Thoracic aorta (tissue), 2 donors: ENCODE results near the gene CNPY1. TPM values are rescaled to one million over a fixed set of nuclear protein-coding genes. Genes with fewer than 3 reads are reported as not detected.
"Not testable (repeated sequence)": the region's sequence is repeated elsewhere in the genome, so short reads cannot be mapped to it uniquely, and the experiment has no call there.

Experiments used
- ATAC-seq: fragments of 150-250 bp; one replicate; pipeline ENCODE4 v1.8.0; 2017; ENCODE audit warnings: low read depth; ENCODE audit not compliant: insufficient number of reproducible peaks, low FRiP score
- DNase-seq: peaks from one replicate; pipeline ENCODE4 v3.0.0-alpha.2; 2020; ENCODE audit warnings: low spot score
- H3K27ac ChIP-seq, 2 donors: fragments of 200-600 bp; sonication (generic); 1 replicate in 1 of 2; 2 replicates in 1 of 2; pipeline ENCODE4 v1.5.1; 2016; ENCODE audit warnings: mild to moderate bottlenecking in 2 of 2, moderate library complexity in 2 of 2
- H3K27me3 ChIP-seq: fragments of 200-600 bp; sonication (generic); replicated peaks from 2 replicates; pipeline ENCODE4 v1.6.0; 2016; ENCODE audit warnings: mild to moderate bottlenecking; ENCODE audit not compliant: insufficient read depth
- H3K36me3 ChIP-seq: fragments of 200-600 bp; sonication (generic); one replicate; pipeline ENCODE4 v1.5.1; 2016
- H3K4me1 ChIP-seq, 2 donors: fragments of 200-600 bp; sonication (generic); 1 replicate in 1 of 2; 2 replicates in 1 of 2; pipeline versions ENCODE4 v1.5.1 to v1.6.0; 2016; ENCODE audit warnings: low read depth in 2 of 2, mild to moderate bottlenecking in 1 of 2; ENCODE audit not compliant: control insufficient read depth in 1 of 2
- H3K4me3 ChIP-seq: fragments of 200-600 bp; sonication (generic); 2 replicates; pipeline ENCODE4 v1.5.1; 2016; ENCODE audit warnings: mild to moderate bottlenecking
- H3K9me3 ChIP-seq: fragments of 200-600 bp; sonication (generic); 2 replicates; pipeline ENCODE4 v1.5.1; 2016
- CTCF ChIP-seq: fragments of 200-600 bp; sonication (generic); IDR thresholded peaks from one replicate; pipeline ENCODE4 v1.5.1; 2019; ENCODE audit warnings: antibody characterized with exemption
- total RNA-seq, 2 donors: library from RNA; depleted of rRNA; stranded (reverse); fragments of >200 nt; gene quantifications; one replicate each; pipeline versions ENCODE4 v1.1.0 to v1.2.3, GENCODE V29; 2016

The CNPY1 gene
- not detected for total RNA-seq

- ATAC-seq, H3K27ac ChIP-seq, H3K4me3 ChIP-seq, H3K27me3 ChIP-seq, H3K4me1 ChIP-seq, DNase-seq, H3K9me3 ChIP-seq, H3K36me3 ChIP-seq: not testable (repeated sequence)
These were observed at the start of gene CNPY1 for GRCh38 chr7:155546449-155546848. Gene CNPY1 (minus strand): TSS chr7:155546559. CDS start chr7:155545929, 630 bp downstream.

GRCh38 chr7:155594961-155595366 lies 48.6 kb upstream of the CNPY1 start:
- Histone ChIP-seq H3K4me1 (no peaks in the 10 kb centered on the region), H3K9me3 (no peaks in the 10 kb centered on the region), H3K27me3 (no peaks in the 10 kb centered on the region), H3K4me3 (no peak overlapping the region), H3K27ac (no peak overlapping the region), H3K36me3 (no peaks in the 10 kb centered on the region)
- ATAC-seq (no peak), DNase-seq (no peak)
- TF ChIP-seq CTCF: no peak

- no peaks in the 10 kb centered on the region for H3K9me3 ChIP-seq
- H3K36me3 ChIP-seq: no peaks in the 10 kb centered on the region
- H3K27ac ChIP-seq: no peak overlapping the region
- H3K4me1 ChIP-seq: no peaks in the 10 kb centered on the region
- DNase-seq (no peak), ATAC-seq (no peak)
- no peak for TF ChIP-seq CTCF
- no peak overlapping the region for H3K4me3 ChIP-seq
- H3K27me3 ChIP-seq: no peaks in the 10 kb centered on the region
These were observed 47.9 kb upstream of the CNPY1 start for GRCh38 chr7:155594163-155594732.

GRCh38 chr7:155593461-155594162 lies 47.3 kb upstream of the CNPY1 start:
- Histone ChIP-seq H3K9me3 (no peaks in the 10 kb centered on the region), H3K4me3 (no peak overlapping the region), H3K4me1 (no peaks in the 10 kb centered on the region), H3K27me3 (no peaks in the 10 kb centered on the region), H3K27ac (no peak overlapping the region), H3K36me3 (no peaks in the 10 kb centered on the region)
- ATAC-seq: no peak
- DNase-seq: no peak
- TF ChIP-seq CTCF: no peak

GRCh38 chr7:155591055-155591775 lies 44.9 kb upstream of the CNPY1 start:
- Histone ChIP-seq H3K27ac (no peak overlapping the region), H3K4me3 (no peak overlapping the region), H3K4me1 (no peaks in the 10 kb centered on the region), H3K9me3 (no peaks in the 10 kb centered on the region), H3K36me3 (no peaks in the 10 kb centered on the region), H3K27me3 (no peaks in the 10 kb centered on the region)
- no peak for DNase-seq
- TF ChIP-seq CTCF: no peak
- no peak for ATAC-seq
